T-helper 1 cell treated with Interleukin-12 subunit alpha and Interleukin-12 subunit beta and Interleukin-4 antibody, amounts not matched to agents 30 ng/mL and 1 ng/mL, for 36 hours (primary cell): ENCODE data around the gene S100A8. TPM values are rescaled to one million over a fixed set of nuclear protein-coding genes. Genes with fewer than 3 reads are reported as not detected.

Experiments used
- intact Hi-C: fragments of 100-400 bp; cut with micrococcal nuclease; formaldehyde crosslinking; loops from one replicate; pipeline ENCODE4 v1.15.1; 2024
- total RNA-seq: library from RNA; stranded (reverse); gene quantifications from 2 replicates; pipeline ENCODE4 v1.2.3, GENCODE V29; 2022

The S100A8 gene
- total RNA-seq, 1 donor from 2014 or later, result not detected

DNA sequence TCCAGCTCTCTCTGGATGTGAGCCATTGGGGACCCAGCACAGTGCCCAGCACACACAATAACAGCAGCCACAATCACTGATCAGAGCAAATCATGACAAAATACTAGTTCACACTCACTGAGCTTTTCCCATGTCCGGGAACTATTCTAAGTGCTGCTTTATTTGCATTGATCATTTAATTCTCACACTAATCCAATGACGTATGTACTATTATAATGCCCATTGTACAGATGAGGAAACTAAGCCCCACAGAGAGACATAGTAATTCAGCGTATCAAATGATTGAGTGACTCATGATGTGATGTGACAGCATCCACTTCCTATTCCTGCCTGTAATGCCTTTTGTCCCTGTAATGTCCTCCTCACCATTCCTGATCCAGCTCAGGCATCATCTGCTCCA, 1.9 kb upstream of the S100A8 start:
- intact Hi-C loops, result no loop called here

DNA sequence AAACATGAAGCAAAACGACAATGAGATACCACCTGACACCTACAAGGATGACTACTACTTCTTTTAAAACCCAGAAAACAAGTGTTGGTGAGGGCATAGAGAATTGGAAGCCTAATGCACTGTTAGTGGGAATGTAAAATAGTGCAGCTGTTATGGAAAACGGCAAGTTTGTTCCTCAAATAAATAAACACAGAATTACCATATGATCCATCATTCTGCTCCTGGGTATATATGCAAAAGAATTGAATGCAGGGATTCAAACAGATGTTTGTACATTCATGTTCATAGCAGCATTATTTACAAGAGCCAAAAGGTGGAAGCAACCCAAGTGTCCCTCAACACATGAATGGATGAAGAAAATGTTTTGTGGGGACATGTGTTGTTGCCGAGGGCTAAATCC, 1.4 kb upstream of the S100A8 start:
- intact Hi-C loops, result no loop called here

DNA sequence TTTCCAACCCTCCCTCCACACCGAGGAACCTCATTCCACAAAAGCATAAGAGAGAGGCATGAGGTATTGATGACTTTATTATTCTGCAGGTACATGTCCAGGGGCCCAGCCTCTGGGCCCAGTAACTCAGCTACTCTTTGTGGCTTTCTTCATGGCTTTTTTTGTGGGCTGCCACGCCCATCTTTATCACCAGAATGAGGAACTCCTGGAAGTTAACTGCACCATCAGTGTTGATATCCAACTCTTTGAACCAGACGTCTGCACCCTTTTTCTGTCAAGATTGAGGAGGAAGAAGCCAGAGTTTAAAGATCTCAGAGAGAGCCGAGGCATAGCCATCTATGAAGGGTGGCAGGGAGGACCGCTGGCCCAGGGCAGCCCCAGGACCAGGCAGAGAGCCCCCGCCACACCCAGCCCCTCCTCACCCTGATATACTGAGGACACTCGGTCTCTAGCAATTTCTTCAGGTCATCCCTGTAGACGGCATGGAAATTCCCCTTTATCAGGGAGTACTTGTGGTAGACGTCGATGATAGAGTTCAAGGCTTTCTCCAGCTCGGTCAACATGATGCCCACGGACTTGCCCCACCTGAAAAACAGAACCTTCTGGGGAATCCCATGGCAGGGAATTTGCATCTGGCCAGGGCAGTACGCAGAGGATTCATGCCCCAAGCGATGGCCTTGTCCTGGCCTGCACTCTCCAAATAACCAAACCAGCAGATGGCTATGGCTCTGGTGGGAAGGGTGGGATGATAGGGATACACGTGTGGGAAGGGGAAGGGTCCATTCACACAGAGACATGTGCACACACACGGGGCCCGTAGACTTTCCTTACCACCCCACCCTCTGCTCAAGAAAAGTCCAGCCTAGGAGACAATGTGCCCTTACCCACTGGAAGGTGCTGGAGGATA, 647 bp downstream of the S100A8 start:
- intact Hi-C loops, result no loop called here

DNA sequence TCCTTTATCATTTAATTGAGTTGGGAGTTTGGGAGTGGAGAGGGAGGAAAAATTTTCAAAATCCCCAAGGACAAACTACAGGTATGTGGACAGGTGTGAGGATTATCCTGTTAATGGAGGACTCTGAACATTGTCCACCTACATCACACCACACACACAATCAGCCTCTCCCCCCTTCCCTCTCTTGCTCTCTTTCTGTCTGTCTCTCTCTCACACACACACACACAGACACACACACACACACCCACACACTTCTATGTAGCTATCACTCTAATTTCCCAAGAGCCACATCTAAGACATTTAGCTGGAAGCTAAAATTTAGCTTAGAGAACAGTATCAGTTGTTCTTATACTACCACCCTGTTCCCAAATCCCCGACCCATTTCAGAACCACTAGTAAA, 1.5 kb downstream of the S100A8 start:
- intact Hi-C loops, result no loop called here

DNA sequence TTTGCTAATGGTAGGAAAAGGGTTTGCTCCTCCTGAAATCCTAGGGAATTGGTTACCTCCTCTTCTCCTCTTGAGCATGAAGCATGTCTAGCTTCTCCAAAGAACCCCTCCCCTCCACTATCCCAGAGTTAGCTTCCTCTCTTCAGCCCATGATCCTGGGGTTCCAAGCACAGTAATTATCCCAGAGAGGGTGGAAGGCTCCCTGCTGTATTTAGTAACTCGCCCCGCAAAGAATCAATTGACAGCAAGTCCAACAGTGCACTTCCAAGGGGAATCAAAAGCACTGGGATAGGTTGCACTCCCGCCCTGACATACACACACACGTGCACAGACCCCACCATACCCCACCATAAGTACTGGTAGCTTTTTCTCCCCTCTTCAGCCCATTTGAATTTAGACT, 3.1 kb downstream of the S100A8 start:
- intact Hi-C loops, result no loop called here

DNA sequence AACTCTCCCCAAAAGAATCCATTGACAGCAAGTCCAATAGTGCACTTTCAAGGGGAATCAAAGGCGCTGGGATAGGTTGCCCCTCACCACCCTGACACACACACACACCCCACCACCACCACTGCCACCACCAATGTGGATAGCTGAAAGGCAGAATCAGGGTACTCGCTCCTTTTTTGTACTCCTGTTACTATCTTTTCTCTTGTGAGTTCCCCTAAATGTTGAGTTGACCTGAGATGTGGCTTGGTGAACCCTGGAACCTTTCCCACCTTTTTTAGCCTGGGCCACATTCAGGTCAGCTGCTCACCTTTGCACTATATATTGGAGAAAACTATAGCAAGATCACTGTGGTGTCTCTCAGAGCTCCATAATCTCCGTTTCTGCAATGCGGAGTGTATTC, 3.9 kb downstream of the S100A8 start:
- intact Hi-C loops, result no loop called here

DNA sequence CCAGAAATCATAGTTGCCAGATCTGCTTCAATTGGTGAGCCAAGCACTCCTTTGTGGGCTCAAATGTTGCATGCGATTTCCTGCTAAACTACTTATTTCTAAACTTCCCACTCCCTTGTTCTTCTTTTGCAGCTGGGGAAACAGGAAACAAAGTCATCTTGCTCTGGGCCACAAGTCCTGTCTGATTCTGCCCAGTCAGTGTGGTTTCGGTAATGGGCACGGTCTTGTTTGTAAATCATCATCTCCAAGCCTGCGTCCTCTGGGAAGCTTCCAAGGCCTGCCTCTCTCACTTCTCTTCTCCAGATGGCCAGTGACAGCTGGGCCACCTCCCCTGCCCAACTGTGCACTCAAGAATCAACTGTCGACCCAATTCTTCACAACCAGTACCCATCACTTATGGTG, 4.4 kb downstream of the S100A8 start:
- intact Hi-C loops, result no loop called here

DNA sequence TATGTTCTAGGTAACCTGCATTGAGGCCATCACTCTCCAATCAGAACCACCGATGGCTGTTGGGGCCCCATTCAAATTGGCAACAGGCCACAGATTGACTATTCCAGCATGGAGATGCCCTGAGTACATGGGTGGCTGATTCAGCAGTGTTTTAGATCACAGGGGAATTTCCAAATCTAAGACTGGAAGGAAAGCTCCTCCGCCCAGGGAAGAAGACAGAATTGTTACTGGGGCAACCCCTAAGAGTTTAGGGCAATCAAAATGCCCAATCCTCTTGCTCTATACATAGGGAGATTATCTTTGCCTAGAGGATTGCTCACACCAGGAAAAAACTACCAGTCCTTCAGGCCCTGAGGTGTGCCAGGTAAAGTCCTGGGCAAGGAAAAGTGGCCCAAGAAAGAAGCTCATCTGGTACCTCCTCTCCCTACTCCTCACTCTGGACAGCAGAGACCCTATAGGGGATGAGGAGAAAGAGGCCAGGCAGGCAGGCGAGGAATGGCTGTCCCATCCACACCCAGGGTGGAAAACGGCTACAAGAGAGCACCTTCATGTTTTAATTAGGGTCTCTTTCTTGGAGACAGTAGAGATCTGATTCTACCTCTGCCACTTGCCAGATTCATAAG, 5.8 kb downstream of the S100A8 start:
- intact Hi-C loops, result no loop called here

DNA sequence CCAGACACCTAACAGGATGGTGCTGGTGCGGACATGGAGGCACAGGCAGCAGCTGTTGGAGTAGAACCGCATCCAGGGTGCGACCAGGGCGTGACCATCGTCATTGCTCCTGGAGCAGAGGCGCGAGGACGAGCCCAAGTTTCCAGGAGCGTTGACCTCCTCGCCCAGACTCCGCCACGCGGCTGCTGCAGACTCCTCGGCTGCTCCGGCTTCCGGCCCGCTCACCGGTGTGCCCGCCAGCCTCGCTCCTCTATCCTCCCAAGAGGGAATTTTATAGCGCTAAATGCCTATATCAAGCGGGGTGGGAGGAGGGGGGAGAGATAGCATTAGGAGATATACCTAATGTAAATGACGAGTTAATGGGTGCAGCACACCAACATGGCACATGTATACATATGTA, 10.2 kb downstream of the S100A8 start:
- intact Hi-C loops, result no loop called here

DNA sequence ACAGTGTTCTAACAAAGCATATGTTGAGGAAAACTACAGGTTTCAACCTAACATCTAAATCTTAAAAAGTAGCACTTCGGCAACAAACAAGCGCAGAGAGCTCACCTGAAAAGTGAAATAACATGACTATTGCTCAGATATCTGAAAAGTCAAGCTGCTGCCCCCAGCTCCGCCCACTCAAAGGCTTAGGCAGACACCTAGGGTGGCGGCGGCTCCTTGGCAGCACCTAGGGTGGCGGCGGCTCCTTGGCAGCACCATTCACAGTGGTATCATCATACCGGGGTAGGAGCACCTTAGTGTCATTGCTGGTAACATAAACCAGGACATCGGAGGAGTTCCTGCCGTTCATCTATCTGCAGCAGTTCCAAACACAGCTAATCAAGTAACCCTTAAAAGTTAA, 11.3 kb downstream of the S100A8 start:
- intact Hi-C loops, result no loop called here

DNA sequence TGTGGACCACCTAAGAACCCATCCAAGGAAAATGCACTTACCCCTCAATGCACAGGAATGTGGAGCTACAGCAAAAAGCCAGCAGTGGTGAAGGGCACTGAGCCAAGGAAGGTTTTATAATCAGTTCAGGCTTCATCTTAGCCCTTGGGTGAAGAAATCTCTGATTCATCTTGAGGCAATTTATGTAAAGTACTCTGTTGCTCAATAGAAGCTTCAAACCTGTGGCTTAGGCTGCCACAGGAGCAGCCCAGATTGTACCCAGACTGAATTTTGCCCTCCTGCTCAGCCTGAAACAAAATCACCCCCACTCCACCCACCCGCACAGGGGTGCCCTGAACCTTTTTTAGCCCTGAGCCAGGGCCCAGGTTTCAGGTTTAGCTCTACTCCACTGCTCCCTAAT, 15.4 kb downstream of the S100A8 start, which contains the start of gene S100A12:
TSS of gene S100A12 (minus strand) at position 111 of the 400 bp plus-strand sequence. CDS start 1,029 bp downstream, outside the sequence.
- intact Hi-C loops, result no loop called here

DNA sequence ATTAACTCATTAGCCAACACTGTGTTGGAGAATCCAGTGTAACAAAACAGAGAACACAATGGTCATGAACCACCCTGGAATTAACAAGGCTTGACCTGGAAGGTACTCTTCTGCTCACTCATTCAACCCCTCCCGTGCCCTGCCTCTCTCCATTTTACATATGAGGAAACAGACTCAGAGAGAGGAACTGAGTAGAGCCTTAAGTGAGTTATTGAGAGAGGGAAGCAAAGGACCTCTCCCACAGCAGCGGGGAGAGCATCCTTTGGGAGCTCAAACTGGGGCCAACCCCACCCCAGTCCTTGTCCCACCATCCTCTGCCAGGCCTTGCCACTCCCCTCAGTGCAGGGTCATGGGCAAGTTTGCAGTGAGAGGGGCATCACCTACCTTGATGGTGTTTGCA, 16.8 kb downstream of the S100A8 start:
- intact Hi-C loops, result no loop called here

DNA sequence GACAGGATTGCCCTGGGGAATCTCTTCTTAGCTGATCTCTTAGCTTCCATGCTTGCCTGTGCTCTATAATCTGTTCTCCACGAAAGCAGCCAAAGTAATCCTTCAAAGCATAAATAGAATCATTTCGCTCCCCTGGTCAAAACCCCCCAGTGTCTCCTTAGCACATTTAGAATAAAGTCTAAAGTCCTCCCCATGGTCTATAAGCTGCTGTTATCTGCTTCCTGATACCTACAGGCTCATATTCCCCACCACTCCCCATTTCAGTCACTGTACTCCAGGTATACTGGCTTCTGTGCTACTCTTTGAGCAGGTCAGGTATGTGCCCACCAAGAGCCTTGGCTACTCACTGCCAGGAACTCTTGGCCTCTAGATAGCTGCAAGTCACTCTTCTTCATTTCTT, 18.3 kb downstream of the S100A8 start:
- intact Hi-C loops, result no loop called here

DNA sequence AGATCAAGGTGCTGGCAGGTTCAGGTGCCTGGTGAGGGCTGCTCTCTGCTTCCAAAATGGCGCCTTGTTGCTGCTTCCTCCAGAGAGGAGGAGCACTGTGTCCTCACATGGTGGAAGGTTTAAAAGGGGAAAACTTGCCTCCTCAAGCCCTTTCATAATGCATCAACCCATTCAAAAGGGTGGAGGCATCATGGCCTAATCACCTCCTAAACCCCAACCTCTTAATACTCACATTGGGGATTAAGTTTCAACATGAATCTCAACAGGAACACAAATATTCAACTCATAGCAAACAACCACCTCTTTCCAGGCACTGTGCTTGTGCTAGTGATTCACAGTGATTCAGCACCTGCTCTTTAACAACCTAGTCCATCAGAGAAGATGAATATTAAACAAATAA, 19.6 kb downstream of the S100A8 start:
- intact Hi-C loops, result no loop called here

DNA sequence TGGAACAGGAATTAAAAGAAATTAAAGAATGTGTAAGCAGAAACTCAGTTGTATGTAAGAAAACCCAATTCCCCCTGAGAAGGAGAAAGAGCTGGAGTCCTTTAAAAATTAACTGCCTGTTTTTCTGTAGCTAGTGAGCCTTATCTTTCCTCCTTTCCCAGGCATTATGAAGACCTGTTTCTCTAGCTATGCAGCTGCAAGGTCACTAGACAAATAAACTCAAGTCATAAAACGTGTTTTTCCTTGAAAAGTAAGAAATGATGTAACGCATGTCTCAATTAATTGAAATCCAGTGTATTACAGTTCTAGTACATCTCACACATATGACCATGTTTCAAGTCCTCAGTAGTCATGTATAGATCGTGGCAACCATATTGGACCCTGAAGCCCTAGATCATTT, 20.7 kb downstream of the S100A8 start:
- intact Hi-C loops, result no loop called here

DNA sequence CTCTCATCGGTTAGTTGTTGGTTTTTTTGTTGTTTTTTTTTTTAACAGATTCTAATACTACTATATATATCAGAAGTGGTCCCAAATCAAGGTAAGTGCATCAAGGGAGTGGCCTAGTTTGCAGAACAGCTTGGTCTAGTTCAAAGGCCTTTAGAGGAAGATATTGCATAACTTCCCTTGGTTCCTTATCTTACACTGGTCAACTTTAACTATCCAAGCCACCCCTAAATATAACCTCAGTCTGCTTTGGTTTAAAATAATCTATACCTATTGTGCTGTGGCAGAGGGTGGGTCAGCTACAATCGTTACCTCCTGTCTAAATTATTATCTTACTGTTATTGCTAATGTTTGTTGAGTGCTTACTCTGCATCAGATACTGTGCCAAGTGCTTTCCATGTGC, 22.4 kb downstream of the S100A8 start:
- intact Hi-C loops, result no loop called here

DNA sequence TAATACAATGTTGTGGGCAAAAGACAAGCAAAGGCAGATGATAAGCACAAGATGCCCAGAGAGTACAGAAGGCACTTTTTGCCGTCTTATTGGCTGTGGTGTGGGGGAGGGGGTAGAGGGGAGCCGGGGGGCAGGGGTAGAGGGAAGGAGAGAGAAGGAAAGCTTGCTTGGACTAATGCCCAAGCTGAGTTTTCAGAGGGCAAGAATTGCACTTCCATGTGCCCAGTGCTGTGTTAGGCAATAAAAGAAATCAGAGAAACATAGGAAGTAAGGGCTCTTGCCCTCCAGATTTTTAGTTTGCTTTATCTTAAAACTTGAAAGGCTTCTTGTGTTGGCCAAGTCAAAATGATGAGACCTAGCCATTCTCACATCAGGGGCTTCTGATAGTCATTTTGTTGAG, 23.8 kb downstream of the S100A8 start:
- intact Hi-C loops, result no loop called here

DNA sequence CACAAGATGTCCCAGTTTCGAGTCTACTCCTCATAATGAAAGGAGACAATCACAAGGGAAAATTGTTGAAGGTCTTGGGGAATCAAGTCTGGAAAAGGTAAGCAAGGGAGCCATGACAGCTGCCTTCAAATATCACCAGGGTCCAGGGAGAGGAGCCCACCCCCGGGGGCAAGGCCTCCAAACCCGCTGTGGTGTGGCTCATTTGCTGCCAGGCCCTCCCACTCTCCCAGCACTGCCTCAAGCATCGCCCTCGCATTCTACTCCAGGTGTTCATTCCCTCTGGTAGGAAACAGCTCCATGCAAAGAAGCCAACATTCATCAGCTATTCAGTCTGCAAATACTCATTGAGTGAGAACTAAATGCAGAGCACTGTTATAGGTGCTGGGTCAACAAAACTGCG, 24.6 kb downstream of the S100A8 start:
- intact Hi-C loops, result no loop called here

DNA sequence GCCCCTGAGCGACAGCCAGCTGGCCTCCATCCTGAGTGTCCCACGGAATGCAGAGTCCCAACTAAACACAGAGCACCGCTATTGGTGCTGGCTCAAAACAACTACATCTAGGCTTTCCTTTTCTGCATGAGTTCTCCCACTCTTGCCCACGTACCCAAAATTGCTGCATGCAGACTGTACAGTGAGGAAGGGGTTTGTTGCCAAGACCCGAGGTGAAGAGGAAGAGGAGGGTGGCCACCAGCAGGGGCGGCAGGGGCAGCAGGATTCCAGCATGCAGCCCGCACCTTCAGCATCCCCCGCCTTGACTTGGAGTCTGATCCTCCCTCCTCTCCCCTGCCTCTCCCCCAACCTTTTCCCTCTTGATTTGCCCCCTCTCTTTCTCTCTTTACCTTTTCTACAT, 25.2 kb downstream of the S100A8 start:
- intact Hi-C loops, result no loop called here

DNA sequence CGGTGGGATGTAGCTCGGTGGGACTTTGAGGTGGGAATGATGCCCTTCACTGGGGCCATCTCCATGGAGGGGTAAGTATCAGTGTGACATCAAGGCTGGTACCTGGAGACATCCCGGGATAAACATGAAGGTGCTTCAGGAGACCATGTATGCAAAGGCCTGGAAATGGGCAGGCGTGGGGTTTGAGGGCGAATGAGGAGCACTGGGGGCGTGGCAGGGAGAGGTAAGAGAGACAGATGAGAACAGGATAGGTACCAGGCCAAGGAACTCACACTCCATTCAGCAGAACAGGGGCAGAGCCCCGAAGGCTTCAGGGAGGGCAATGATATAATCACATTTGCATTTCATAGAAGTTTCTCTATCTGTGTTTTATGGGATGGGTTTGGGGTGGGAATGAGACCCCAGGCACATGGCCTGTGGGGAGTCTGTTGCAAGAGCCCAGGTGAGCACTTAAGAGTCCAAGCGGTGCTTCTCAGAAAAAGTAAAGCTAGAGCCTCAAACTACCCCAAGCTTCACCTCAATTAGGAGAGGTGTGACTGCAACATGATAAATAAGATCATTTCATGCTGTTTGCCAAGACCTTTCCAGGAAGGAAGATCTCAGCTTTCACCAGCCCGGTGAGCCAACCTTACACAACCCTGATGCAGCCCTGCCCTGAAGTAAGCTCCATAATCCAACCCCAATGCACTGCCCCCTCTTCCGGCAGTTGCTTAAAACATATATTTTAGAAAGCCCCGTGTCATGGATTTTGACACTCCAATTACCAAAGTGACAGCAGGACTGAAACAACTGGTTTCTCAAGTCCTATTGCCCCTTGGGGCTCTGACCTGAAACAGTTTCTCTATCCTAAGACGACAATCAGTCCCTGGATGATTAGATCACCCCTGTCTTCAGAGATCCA, 25.9 kb downstream of the S100A8 start:
- intact Hi-C loops, result no loop called here

DNA sequence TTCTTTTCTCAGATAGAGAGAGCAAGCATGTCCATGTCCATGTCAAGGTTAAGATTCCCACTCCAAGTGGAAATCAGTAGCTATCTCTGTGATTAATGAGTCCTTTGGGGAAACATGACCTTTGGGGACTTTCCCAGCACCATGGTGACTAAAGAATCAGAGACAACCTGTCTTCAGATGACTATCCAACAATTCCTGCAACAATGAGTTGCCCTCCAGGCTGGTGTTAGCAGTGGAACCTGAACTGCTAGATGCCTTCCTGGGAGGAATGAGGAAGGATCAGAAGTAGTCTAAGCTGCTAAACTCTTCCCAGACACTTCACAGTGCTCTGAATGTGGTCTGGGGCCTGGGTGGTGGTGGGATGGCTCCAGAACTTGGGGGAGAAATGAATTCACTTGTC, 26.7 kb downstream of the S100A8 start:
- intact Hi-C loops, result no loop called here

DNA sequence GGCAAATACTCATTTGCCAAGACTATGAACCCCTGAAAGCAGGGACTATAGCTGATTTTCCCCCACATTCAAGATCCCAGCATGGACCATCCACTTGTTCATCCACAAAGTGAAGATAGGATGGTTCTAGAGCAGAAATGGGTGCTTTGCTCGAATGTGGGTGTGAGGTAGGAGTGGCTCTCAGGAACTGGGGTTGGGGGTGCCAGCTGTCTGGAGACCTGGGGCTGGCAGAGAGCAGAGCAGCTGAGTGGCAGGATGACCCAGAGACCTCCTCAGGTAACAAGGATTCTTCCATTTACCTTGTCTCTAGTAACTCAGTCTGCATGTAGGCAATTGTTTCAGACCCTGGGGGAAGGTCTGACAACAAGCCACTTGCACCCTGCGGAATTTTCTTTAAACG, 27.2 kb downstream of the S100A8 start:
- intact Hi-C loops, result no loop called here
